GM10266 (cell line): ENCODE data around the gene FNDC3B.

ENCODE experiments used
- DNase-seq: peaks from one replicate; pipeline ENCODE4 v3.0.0; 2012; ENCODE audit errors: extremely low spot score
- CTCF ChIP-seq: IDR thresholded peaks from 2 replicates; pipeline ENCODE4 v1.5.1; 2012; ENCODE audit warnings: mild to moderate bottlenecking, low read depth; ENCODE audit not compliant: control insufficient read depth, insufficient read depth; ENCODE audit errors: missing control alignments

FNDC3B gene

GRCh38 chr3:172332256-172333041 is 293.1 kb downstream of the FNDC3B start:
- TF ChIP-seq CTCF, result peak; percentile 98
- DNase-seq, result peak; percentile 65

- TF ChIP-seq CTCF, result no peak
- no peak for DNase-seq
Observed at GRCh38 chr3:172333042-172333377, 293.6 kb downstream of the FNDC3B start.

GRCh38 chr3:172333692-172334457 is 294.5 kb downstream of the FNDC3B start:
- TF ChIP-seq CTCF, result peak; percentile 16
- no peak for DNase-seq

- DNase-seq, result no peak
- no peak for TF ChIP-seq CTCF
Observed at GRCh38 chr3:172334671-172335207, 295.4 kb downstream of the FNDC3B start.

- no peak for TF ChIP-seq CTCF
- no peak for DNase-seq
Observed at GRCh38 chr3:172339892-172340291, 300.5 kb downstream of the FNDC3B start.

GRCh38 chr3:172340583-172340982 is 301.2 kb downstream of the FNDC3B start:
- TF ChIP-seq CTCF, result no peak
- no peak for DNase-seq
